GM23338 (cell line): Measurements from ENCODE around the gene HSPA2.

ENCODE experiments used
- CREB1 ChIP-seq: fragments of 250-450 bp; sonication (Bioruptor Pico); IDR thresholded peaks from 2 replicates; pipeline ENCODE4 v1.5.0; 2020; ENCODE audit warnings: low read depth, mild to moderate bottlenecking, moderate library complexity
- CTCF ChIP-seq, 2 experiments: fragments of 200-600 bp in 1 of 2; sonication (generic) in 1 of 2; conservative IDR thresholded peaks; 2 replicates each; pipeline versions ENCODE4 v1.5.1 to v1.6.1; 2016 to 2017; ENCODE audit warnings: antibody characterized with exemption in 2 of 2, low read depth in 2 of 2, mild to moderate bottlenecking in 2 of 2, moderate library complexity in 1 of 2
- ETS1 ChIP-seq: IDR thresholded peaks from 2 replicates; pipeline ENCODE4 v1.6.1; 2016; ENCODE audit warnings: antibody characterized with exemption
- EZH2 ChIP-seq: fragments of 200-600 bp; sonication (generic); IDR thresholded peaks from one replicate; pipeline ENCODE4 v1.8.0; 2017; ENCODE audit warnings: antibody characterized with exemption, mild to moderate bottlenecking, low read depth; ENCODE audit not compliant: unreplicated experiment
- EZH2phosphoT487 ChIP-seq: fragments of 200-600 bp; sonication (generic); IDR thresholded peaks from one replicate; pipeline ENCODE4 v1.8.1; 2018; ENCODE audit warnings: antibody characterized with exemption; ENCODE audit not compliant: unreplicated experiment
- JUNB ChIP-seq: IDR thresholded peaks from one replicate; pipeline ENCODE4 v1.6.1; 2016; ENCODE audit warnings: antibody characterized with exemption; ENCODE audit not compliant: unreplicated experiment
- NANOG ChIP-seq: IDR thresholded peaks from 2 replicates; pipeline ENCODE4 v1.6.1; 2016; ENCODE audit warnings: antibody characterized with exemption, borderline replicate concordance
- POLR2AphosphoS5 ChIP-seq: IDR thresholded peaks from 2 replicates; pipeline ENCODE4 v1.6.1; 2016; ENCODE audit warnings: antibody characterized with exemption, low read depth
- REST ChIP-seq: IDR thresholded peaks from one replicate; pipeline ENCODE4 v1.6.1; 2018; ENCODE audit warnings: antibody characterized with exemption; ENCODE audit not compliant: unreplicated experiment
- ZNF114 ChIP-seq: fragments of 250-450 bp; sonication (Bioruptor Pico); IDR thresholded peaks from 2 replicates; pipeline ENCODE4 v1.5.0; 2020; ENCODE audit warnings: mild to moderate bottlenecking, moderate library complexity

- TF ChIP-seq REST = no peak
- TF ChIP-seq EZH2 = no peak
- no peak for TF ChIP-seq CTCF (conservative IDR thresholded peaks at IDR 0.05; ENCODE audit: low read depth in 2 of 2)
- TF ChIP-seq POLR2AphosphoS5 = no peak
- TF ChIP-seq CREB1 (CRISPR knock-in tag) = no peak
- TF ChIP-seq ZNF114 = no peak
- no peak for TF ChIP-seq NANOG
- TF ChIP-seq EZH2phosphoT487 = no peak
- no peak for TF ChIP-seq ETS1
- TF ChIP-seq JUNB = no peak
Measured at GRCh38 chr14:64550621-64551333, 10.2 kb downstream of the HSPA2 start.
